SK-N-SH (cell line): Measurements from ENCODE around the gene TNFRSF19.
"Not testable (repeated sequence)": the region's sequence is repeated elsewhere in the genome, so short reads cannot be mapped to it uniquely, and the experiment has no call there.

Source experiments
- GABPA ChIP-seq: IDR thresholded peaks from 2 replicates; pipeline ENCODE4 v1.4.0; 2012; ENCODE audit warnings: low read depth, mild to moderate bottlenecking
- MEF2A ChIP-seq: IDR thresholded peaks from 2 replicates; pipeline ENCODE4 v1.4.0; 2012; ENCODE audit warnings: low read depth, borderline replicate concordance
- MXI1 ChIP-seq: IDR thresholded peaks from 2 replicates; pipeline ENCODE4 v1.6.1; 2012; ENCODE audit warnings: mild to moderate bottlenecking, low read depth, low read length, improper control_type of control experiment
- SMC3 ChIP-seq: IDR thresholded peaks from 2 replicates; pipeline ENCODE4 v1.6.1; 2012; ENCODE audit warnings: low read depth, low read length, improper control_type of control experiment
- TEAD4 ChIP-seq: IDR thresholded peaks from 2 replicates; pipeline ENCODE4 v1.4.0; 2012; ENCODE audit warnings: mild to moderate bottlenecking, borderline replicate concordance; ENCODE audit not compliant: insufficient read depth
- TF ChIP-seq, protein P1 (sequence below): fragments of 150-350 bp; IDR thresholded peaks from 2 replicates; pipeline ENCODE4 v1.6.1; 2017; ENCODE audit warnings: antibody characterized with exemption, low read length, low read depth, borderline replicate concordance
- TF ChIP-seq, protein P2 (sequence below): fragments of 200-600 bp; sonication (generic); IDR thresholded peaks from 2 replicates; pipeline ENCODE4 v1.6.1; 2017; ENCODE audit warnings: antibody characterized with exemption, mild to moderate bottlenecking, moderate library complexity

DNA sequence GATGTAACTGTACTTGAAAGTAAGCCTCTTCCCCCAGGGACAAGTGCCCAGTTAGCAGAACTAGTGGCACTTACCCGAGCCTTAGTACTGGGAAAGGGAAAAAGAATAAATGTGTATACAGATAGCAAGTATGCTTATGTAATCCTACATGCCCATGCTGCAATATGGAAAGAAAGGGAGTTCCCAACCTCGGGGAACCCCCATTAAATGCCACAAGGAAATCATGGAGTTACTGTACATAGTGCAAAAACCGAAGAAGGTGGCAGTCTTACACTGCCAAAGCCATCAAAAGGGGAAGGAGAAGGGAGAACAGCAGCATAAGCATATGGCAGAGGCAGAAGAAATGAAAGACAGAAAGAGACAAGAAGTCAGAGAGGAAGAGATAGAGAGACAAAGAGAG, 40.3 kb upstream of the TNFRSF19 start:
- TF ChIP-seq, protein P1, sequence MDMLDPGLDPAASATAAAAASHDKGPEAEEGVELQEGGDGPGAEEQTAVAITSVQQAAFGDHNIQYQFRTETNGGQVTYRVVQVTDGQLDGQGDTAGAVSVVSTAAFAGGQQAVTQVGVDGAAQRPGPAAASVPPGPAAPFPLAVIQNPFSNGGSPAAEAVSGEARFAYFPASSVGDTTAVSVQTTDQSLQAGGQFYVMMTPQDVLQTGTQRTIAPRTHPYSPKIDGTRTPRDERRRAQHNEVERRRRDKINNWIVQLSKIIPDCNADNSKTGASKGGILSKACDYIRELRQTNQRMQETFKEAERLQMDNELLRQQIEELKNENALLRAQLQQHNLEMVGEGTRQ, result not testable (repeated sequence)
- not testable (repeated sequence) for TF ChIP-seq SMC3, GABPA, MXI1, MEF2A, TEAD4
- TF ChIP-seq, protein P2, sequence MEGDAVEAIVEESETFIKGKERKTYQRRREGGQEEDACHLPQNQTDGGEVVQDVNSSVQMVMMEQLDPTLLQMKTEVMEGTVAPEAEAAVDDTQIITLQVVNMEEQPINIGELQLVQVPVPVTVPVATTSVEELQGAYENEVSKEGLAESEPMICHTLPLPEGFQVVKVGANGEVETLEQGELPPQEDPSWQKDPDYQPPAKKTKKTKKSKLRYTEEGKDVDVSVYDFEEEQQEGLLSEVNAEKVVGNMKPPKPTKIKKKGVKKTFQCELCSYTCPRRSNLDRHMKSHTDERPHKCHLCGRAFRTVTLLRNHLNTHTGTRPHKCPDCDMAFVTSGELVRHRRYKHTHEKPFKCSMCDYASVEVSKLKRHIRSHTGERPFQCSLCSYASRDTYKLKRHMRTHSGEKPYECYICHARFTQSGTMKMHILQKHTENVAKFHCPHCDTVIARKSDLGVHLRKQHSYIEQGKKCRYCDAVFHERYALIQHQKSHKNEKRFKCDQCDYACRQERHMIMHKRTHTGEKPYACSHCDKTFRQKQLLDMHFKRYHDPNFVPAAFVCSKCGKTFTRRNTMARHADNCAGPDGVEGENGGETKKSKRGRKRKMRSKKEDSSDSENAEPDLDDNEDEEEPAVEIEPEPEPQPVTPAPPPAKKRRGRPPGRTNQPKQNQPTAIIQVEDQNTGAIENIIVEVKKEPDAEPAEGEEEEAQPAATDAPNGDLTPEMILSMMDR, result not testable (repeated sequence)
